GM21528 (cell line): Measurements from ENCODE around the gene FKBP15.
A peak's percentile ranks its signal among the peaks of the same experiment; 100 is the strongest.
"Not testable (repeated sequence)": the region's sequence is repeated elsewhere in the genome, so short reads cannot be mapped to it uniquely, and the experiment has no call there.

Experiments used
- ATAC-seq: cut with Tn5 transposase; IDR thresholded peaks from one replicate; pipeline ENCODE4 v1.9.1; 2021; ENCODE audit warnings: mild to moderate bottlenecking, moderate library complexity; ENCODE audit not compliant: unreplicated experiment, low FRiP score

Gene FKBP15, protein sequence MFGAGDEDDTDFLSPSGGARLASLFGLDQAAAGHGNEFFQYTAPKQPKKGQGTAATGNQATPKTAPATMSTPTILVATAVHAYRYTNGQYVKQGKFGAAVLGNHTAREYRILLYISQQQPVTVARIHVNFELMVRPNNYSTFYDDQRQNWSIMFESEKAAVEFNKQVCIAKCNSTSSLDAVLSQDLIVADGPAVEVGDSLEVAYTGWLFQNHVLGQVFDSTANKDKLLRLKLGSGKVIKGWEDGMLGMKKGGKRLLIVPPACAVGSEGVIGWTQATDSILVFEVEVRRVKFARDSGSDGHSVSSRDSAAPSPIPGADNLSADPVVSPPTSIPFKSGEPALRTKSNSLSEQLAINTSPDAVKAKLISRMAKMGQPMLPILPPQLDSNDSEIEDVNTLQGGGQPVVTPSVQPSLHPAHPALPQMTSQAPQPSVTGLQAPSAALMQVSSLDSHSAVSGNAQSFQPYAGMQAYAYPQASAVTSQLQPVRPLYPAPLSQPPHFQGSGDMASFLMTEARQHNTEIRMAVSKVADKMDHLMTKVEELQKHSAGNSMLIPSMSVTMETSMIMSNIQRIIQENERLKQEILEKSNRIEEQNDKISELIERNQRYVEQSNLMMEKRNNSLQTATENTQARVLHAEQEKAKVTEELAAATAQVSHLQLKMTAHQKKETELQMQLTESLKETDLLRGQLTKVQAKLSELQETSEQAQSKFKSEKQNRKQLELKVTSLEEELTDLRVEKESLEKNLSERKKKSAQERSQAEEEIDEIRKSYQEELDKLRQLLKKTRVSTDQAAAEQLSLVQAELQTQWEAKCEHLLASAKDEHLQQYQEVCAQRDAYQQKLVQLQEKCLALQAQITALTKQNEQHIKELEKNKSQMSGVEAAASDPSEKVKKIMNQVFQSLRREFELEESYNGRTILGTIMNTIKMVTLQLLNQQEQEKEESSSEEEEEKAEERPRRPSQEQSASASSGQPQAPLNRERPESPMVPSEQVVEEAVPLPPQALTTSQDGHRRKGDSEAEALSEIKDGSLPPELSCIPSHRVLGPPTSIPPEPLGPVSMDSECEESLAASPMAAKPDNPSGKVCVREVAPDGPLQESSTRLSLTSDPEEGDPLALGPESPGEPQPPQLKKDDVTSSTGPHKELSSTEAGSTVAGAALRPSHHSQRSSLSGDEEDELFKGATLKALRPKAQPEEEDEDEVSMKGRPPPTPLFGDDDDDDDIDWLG

DNA sequence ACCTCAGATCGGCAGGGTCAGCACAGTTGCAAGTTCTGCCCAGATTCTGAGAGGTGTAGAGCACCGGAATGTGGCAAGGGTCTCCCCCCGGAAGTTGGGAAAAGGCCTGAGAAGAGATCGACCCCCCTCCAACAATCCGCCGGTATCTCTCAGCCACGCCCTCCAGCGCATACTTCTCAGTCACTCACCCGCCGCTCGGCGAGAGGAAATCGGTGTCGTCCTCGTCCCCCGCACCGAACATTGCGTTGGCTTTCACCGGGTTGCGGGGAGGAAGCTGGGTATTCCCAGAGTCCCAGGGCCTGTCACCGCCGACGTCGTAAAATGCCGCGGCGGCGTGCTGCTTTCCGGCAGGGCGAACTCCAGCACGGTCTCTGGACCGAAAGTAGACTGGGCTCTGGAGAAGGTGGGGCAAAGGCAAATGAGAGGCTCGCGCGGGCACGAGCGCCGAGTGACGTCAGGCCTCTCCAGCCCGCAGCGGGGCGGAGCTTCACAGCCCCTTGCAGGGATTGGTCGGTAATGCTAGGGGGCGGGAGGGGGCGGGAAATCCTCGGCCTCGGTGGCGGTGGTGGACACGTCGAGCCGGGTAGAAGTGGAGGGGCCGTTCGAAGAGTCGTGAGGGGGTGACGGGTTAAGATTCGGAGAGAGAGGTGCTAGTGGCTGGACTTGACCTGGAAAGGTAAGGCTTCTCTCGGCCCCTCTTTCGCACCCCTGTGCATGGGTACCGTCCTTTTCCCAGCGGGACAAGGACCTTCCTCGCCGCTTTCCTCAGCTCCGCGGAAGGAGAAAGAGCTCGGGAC lies at the start of gene FKBP15, which contains the start of gene SLC31A1:
FKBP15 (minus strand) TSS at position 275 of the 797 bp plus-strand sequence; CDS start at position 241, 34 bp downstream.
SLC31A1 (plus strand) TSS at position 542 of the 797 bp plus-strand sequence. CDS start 34,605 bp downstream, outside the sequence.
- peak; percentile 86 for ATAC-seq

DNA sequence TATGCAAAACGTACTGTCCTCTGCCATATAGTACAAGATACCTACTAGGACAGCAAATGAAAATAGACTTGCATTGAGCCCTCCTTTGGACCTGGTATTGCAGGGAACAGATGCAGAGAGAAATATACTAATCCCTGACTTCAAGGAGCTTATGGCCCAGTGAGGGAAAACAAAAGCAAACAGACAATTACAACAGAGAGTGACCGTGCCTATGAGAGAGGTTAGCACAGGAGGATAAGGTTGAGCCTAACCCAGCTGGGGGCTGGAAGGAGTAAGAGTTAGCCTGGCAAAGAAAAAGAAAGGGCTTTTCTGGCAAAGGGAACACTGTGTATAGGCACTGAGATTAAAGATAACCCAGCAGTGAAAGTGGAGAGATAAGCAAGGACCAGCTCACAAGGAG lies 48.8 kb upstream of the FKBP15 start:
- no peak for ATAC-seq

DNA sequence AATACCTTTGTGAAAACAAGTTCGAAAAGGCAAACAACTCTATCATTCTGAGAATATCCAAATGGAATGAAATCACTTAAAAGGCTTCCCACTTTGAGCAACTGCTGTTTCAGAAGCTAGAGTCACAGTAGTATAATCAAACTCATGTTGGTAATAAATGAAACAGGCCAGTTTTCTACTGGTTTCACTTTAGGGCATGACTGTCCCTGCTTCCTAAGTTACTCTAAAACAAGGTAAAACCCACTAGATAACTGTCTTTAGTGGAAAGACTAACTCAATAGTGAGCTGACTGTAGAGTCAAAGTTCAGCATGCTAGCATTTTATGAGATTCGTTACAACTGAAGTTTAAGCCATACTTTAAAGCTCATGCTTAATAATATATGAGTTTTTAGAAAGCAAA lies 48.3 kb upstream of the FKBP15 start:
- ATAC-seq = no peak

DNA sequence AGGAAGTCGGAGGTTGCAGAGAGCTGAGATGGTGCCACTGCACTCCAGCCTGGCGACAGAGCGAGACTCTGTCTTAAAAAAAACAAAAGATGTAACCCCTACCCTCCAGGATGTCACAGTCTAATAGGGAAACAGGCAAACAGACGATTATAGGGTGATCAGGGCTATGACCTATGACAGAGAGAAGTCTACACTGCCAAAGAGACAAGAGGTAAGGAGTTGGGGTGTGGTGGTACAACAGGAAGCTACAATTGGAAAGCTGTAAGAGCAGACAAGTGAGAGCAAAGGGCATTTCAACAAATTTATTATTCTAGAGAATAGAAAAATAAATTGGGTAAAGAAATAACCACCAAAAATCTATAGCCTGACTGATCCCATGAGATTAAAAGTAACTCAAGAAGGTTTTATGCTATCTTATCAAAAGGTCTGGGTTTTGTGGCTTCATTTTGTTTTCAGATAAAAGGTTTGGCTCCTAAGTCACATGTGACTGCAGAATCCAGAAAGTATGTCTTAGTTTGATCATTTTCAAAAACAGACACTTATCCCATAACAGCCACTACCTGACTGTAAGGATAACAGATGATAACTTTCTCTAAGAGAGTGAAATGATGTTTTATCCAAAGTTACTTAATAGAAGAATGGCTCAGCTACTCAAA lies 47.0 kb upstream of the FKBP15 start:
- ATAC-seq = no peak

DNA sequence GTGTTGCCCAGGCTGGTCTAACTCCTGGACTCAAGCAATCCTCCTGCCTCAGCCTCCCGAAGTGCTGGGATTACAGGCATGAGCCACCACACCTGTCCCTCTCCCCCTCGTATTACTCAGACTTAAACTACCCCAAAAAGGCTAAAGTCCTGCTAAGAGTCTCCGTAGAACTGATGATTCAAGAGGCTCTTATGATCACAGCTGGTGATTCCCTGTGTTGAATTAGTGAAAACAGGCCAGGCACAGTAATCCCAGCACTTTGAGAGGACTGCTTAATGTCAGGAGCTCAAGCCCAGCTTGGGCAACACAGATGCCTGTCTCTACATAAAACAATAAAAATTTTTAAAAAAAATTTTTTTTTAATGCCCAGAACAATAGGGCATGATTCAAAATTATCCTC lies 45.1 kb upstream of the FKBP15 start:
- no peak for ATAC-seq

- ATAC-seq = no peak
Observed at GRCh38 chr9:113261917-113262671, 41.0 kb upstream of the FKBP15 start.

DNA sequence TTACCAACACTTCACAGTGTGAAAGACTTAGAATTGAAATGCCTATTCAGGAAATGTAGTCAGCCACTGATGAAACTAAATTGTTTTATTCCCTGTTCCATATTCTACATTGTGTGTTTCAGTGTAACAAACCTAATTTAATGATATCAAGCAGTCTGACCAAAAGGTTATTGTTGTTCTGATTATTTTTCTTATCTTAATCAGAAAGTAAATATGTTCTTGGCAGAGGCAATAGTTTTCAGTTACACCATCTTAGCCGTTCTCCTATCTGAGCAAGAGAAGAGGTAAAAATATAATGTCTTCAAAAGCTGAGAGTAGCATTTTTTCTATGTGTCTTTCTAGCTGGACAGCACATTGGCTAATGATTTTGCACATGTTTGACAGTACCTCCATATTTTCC lies 37.2 kb upstream of the FKBP15 start:
- no peak for ATAC-seq

DNA sequence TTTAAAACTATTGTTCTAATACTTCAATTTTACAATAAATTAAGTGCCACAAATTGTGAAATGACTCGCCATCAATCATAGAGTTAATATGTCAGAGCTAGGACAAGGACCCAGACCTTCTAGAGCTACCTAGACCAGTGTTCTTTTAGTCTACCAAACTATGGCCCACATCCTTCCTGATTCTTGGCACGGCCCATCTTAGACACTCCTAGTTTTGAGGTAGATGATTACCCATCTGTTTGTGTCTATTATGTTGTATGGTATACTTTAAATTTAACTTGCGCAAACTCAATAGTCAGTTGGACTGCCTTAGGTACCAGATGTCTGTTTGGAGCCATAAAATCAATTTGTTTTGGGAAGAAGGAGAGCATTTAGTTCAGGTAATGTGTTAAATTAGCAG lies 36.8 kb upstream of the FKBP15 start:
- ATAC-seq = no peak

GRCh38 chr9:113255438-113255837 lies 34.4 kb upstream of the FKBP15 start:
- no peak for ATAC-seq

- no peak for ATAC-seq
Observed at GRCh38 chr9:113254991-113255390, 33.9 kb upstream of the FKBP15 start.

GRCh38 chr9:113250807-113251206 lies 29.7 kb upstream of the FKBP15 start:
- ATAC-seq = no peak

DNA sequence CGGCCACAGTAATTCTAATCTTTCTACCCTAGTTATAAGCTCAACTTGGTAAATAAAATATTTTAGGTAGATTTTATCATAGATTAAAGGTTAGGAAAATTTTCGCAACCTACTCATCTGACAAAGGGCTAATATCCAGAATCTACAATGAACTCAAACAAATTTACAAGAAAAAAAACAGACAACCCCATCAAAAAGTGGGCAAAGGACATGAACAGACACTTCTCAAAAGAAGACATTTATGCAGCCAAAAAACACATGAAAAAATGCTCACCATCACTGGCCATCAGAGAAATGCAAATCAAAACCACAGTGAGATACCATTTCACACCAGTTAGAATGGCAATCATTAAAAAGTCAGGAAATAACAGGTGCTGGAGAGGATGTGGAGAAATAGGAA lies 28.6 kb upstream of the FKBP15 start:
- not testable (repeated sequence) for ATAC-seq

DNA sequence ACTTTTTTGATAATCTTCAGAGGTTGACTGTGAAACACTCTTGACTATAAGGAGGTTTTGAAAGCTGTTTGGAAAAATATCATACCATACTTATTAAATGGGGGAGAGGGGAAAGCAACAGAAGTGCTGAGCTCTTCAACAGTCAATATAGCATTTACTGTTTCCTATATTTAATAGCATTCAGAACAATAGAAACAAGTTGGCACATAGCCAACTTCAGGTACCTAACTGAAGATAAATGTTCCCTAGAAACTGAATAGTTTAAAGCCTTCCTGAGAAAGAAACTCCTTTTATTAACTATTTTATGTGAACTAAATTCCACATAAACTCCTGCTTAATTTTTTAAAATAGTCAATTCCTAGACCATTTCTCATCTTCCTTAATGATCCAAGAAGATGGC lies 26.6 kb upstream of the FKBP15 start:
- no peak for ATAC-seq

DNA sequence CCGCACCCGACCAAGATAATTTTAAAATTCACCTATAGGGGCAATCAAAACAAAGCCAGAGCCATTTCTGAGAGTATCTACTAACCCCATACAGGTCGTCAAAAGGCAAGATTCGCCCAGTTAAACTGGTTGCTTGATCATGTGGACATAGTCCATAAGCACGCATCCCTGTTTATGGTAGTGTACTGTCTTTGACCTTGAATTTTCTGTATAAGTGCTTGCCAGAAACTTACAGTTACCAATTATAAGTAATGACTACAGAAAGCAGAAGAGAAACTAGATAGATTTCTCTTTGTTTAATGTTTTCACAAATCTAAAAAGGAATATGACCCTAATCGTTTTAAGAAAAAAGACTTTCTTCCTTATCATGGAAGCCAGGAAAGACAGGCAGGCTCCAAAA lies 25.9 kb upstream of the FKBP15 start:
- ATAC-seq = no peak

- ATAC-seq = no peak
Observed at GRCh38 chr9:113245894-113246293, 24.8 kb upstream of the FKBP15 start.

DNA sequence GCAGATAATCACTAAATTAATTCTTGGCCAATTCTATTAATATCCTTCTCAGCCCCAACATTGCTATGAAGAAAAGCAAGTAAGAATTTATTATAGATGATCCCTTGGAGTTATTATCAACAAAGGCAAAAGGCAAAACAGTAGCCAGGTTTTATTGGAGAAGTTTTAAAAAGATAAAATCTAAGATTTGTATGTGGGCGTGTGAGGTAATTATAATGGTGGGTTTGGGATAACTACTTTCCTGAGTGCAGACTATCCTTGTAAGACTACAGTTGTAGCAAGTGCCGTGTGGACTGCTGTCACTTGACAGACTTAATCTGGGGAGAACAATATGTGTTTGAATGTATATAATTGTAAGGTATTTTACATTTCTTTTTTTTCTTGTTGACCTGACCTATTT lies 23.5 kb upstream of the FKBP15 start:
- no peak for ATAC-seq

- ATAC-seq = no peak
Observed at GRCh38 chr9:113241161-113241560, 20.1 kb upstream of the FKBP15 start.

- no peak for ATAC-seq
Observed at GRCh38 chr9:113238859-113239232, 17.8 kb upstream of the FKBP15 start.
